B cell (primary cell): Measurements from ENCODE around the gene NFYC. TPM values are rescaled to one million over a fixed set of nuclear protein-coding genes. Genes with fewer than 3 reads are reported as not detected.

Source experiments
- ATAC-seq: fragments of 200-7000 bp; cut with Tn5 transposase; one replicate; pipeline ENCODE4 v1.10.0; 2021; ENCODE audit warnings: low read depth, mild to moderate bottlenecking, moderate number of reproducible peaks, moderate library complexity
- CTCF ChIA-PET: fragments of 350-600 bp; sonication (Branson Sonifier 250); formaldehyde crosslinking; loops from one replicate; lab custom pipeline; 2021; ENCODE audit warnings: antibody characterized with exemption, inconsistent platforms; lab: Charles Lee
- POLR2A ChIA-PET: fragments of 350-600 bp; sonication (Branson Sonifier 250); formaldehyde crosslinking; loops from one replicate; lab custom pipeline; 2021; ENCODE audit warnings: antibody characterized with exemption; lab: Charles Lee
- DNase-seq: peaks from one replicate; pipeline ENCODE4 v3.0.0; 2013
- H2AFZ ChIP-seq: 2 replicates; pipeline ENCODE4 v1.6.1; 2012; ENCODE audit warnings: mild to moderate bottlenecking, low read depth, low read length; ENCODE audit not compliant: insufficient read depth, poor library complexity, severe bottlenecking
- H3K27ac ChIP-seq, 2 donors: 1 replicate in 1 of 2; 2 replicates in 1 of 2; pipeline ENCODE4 v1.5.1; 2012 to 2013; ENCODE audit warnings: low read length in 2 of 2, mild to moderate bottlenecking in 2 of 2, moderate library complexity in 1 of 2
- H3K27me3 ChIP-seq, 4 experiments: fragments of 200-600 bp in 1 of 4; sonication (generic) in 1 of 4; replicated peaks in 1 of 4; 1 replicate in 2 of 4; 2 replicates in 2 of 4; pipeline versions ENCODE4 v1.6.1 to v1.7.0; 2013 to 2016; ENCODE audit warnings: low read length in 3 of 4, mild to moderate bottlenecking in 2 of 4, mixed read lengths in 1 of 4, moderate library complexity in 1 of 4; ENCODE audit not compliant: insufficient read depth in 4 of 4, control insufficient read depth in 3 of 4; ENCODE audit errors: control extremely low read depth in 1 of 4
- H3K36me3 ChIP-seq, 2 experiments: replicated peaks in 1 of 2; 1 replicate in 1 of 2; 2 replicates in 1 of 2; pipeline versions ENCODE4 v1.6.1 to v1.7.1; 2013; ENCODE audit warnings: low read length in 1 of 2; ENCODE audit not compliant: insufficient read depth in 2 of 2, control insufficient read depth in 1 of 2; ENCODE audit errors: control extremely low read depth in 1 of 2, extremely low read depth in 1 of 2
- H3K4me1 ChIP-seq, 2 donors: fragments of 200-600 bp in 1 of 2; sonication (generic) in 1 of 2; 1 replicate in 1 of 2; 2 replicates in 1 of 2; pipeline versions ENCODE4 v1.5.1 to v1.6.1; 2013 to 2017; ENCODE audit warnings: low read length in 2 of 2; ENCODE audit not compliant: control insufficient read depth in 2 of 2, insufficient read depth in 2 of 2
- H3K4me2 ChIP-seq: replicated peaks from 2 replicates; pipeline ENCODE3; 2012; ENCODE audit warnings: mild to moderate bottlenecking, low read depth, low read length; ENCODE audit not compliant: poor library complexity, severe bottlenecking
- H3K4me3 ChIP-seq, 5 experiments: fragments of 200-600 bp in 1 of 5; sonication (generic) in 1 of 5; 1 replicate in 3 of 5; 2 replicates in 2 of 5; pipeline versions ENCODE4 v1.5.1 to v1.7.0; 2011 to 2016; ENCODE audit warnings: low read length in 4 of 5, mild to moderate bottlenecking in 4 of 5, low read depth in 2 of 5, control low read depth in 1 of 5, moderate library complexity in 1 of 5; ENCODE audit not compliant: insufficient read depth in 1 of 5; ENCODE audit errors: control extremely low read depth in 1 of 5, extremely low read depth in 1 of 5
- H3K79me2 ChIP-seq: fragments of 200-600 bp; sonication (generic); one replicate; pipeline ENCODE4 v1.6.0; 2016; ENCODE audit warnings: low read length; ENCODE audit not compliant: control insufficient read depth, insufficient read depth
- H3K9ac ChIP-seq: fragments of 200-600 bp; sonication (generic); 2 replicates; pipeline ENCODE4 v1.6.1; 2017; ENCODE audit warnings: mild to moderate bottlenecking, low read length, moderate library complexity
- H3K9me3 ChIP-seq, 3 donors: one replicate each; pipeline versions ENCODE4 v1.6.1 to v1.7.1; 2013; ENCODE audit warnings: low read length in 2 of 3; ENCODE audit not compliant: control insufficient read depth in 2 of 3, insufficient read depth in 1 of 3; ENCODE audit errors: control extremely low read depth in 1 of 3
- H4K20me1 ChIP-seq: 2 replicates; pipeline ENCODE4 v1.6.0; 2012; ENCODE audit warnings: mild to moderate bottlenecking, low read length; ENCODE audit not compliant: insufficient read depth, control insufficient read depth, poor library complexity, severe bottlenecking
- H3K27ac Mint-ChIP-seq: one replicate; pipeline ENCODE4 v1.8.0; 2021; ENCODE audit warnings: mixed read lengths
- H3K27me3 Mint-ChIP-seq: one replicate; pipeline ENCODE4 v1.8.0; 2021; ENCODE audit warnings: mixed read lengths
- H3K4me1 Mint-ChIP-seq: one replicate; pipeline ENCODE4 v1.8.0; 2021; ENCODE audit warnings: mixed read lengths
- H3K4me3 Mint-ChIP-seq: one replicate; pipeline ENCODE4 v1.8.0; 2021; ENCODE audit warnings: mixed read lengths
- H3K9me3 Mint-ChIP-seq: one replicate; pipeline ENCODE4 v1.8.0; 2022; ENCODE audit warnings: mixed read lengths; ENCODE audit not compliant: insufficient read depth
- EZH2 ChIP-seq: IDR thresholded peaks from 2 replicates; pipeline ENCODE4 v1.6.1; 2012; ENCODE audit warnings: borderline replicate concordance, low read depth, mild to moderate bottlenecking, moderate library complexity, low read length; ENCODE audit not compliant: insufficient read depth, poor library complexity, severe bottlenecking
- WGBS: methylation state at CpG from one replicate; pipeline ENCODE4 v1.1.5; 2013; ENCODE audit warnings: missing lambda C conversion rate; ENCODE audit not compliant: insufficient coverage; 5-methylcytosine and 5-hydroxymethylcytosine counted together
- intact Hi-C: fragments of 100-400 bp; cut with micrococcal nuclease; formaldehyde crosslinking; loops from one replicate; pipeline ENCODE4 v1.10.0; 2022
- polyA plus RNA-seq: library from polyadenylated mRNA; depleted of rRNA; stranded (reverse); fragments of >200 nt; gene quantifications from 2 replicates; pipeline ENCODE4 v1.2.3, GENCODE V29; 2012
- total RNA-seq, 2 donors: library from RNA; stranded (reverse); fragments of 120-200 nt in 1 of 2; gene quantifications; 1 replicate in 1 of 2; 2 replicates in 1 of 2; pipeline versions ENCODE4 v1.2.3 to v1.2.4, GENCODE V29; 2013 to 2022
- TF ChIP-seq, protein P1 (sequence below): fragments of 200-600 bp; IDR thresholded peaks from one replicate; pipeline ENCODE4 v1.8.0; 2022; ENCODE audit warnings: antibody characterized with exemption, mild to moderate bottlenecking

NFYC gene
- total and polyA plus RNA-seq, 2 donors (not counting 1 experiment from before 2014, with no cell fraction given), result 88.7 to 123 TPM

DNA sequence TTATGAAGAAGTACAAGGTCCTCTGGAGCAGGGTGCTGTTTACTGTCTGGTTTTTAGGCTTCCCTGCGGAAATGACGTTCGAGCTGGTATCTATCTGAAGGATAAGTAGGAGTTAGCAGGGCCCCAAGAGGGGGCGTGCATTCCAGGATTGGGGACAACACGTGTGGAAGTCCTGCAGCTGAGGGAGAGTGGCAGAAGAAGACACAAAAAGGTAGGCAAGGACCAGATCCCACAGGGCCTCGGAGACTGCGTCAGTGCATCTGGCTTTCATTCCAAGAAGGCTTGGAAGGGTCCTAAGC is 31.9 kb upstream of the NFYC start:
- Histone ChIP-seq H3K9me3 (no peaks in the 10 kb centered on the region), H2AFZ (no peak overlapping the region), H3K27me3 (no peaks in the 10 kb centered on the region), H3K27ac (no peak overlapping the region), H3K4me1 (peaks cover 0 to 2% of the 10 kb centered on the region in 2 donors), H3K36me3 (no peaks in the 10 kb centered on the region), H3K4me2 (no peak overlapping the region), H3K9ac (no peak overlapping the region), H3K79me2 (no peaks in the 10 kb centered on the region), H3K4me3 (no peak overlapping the region), H4K20me1 (no peaks in the 10 kb centered on the region)
- no peaks in the 10 kb centered on the region for H3K9me3 Mint-ChIP-seq
- intact Hi-C loops, result no loop called here
- TF ChIP-seq, protein P1, sequence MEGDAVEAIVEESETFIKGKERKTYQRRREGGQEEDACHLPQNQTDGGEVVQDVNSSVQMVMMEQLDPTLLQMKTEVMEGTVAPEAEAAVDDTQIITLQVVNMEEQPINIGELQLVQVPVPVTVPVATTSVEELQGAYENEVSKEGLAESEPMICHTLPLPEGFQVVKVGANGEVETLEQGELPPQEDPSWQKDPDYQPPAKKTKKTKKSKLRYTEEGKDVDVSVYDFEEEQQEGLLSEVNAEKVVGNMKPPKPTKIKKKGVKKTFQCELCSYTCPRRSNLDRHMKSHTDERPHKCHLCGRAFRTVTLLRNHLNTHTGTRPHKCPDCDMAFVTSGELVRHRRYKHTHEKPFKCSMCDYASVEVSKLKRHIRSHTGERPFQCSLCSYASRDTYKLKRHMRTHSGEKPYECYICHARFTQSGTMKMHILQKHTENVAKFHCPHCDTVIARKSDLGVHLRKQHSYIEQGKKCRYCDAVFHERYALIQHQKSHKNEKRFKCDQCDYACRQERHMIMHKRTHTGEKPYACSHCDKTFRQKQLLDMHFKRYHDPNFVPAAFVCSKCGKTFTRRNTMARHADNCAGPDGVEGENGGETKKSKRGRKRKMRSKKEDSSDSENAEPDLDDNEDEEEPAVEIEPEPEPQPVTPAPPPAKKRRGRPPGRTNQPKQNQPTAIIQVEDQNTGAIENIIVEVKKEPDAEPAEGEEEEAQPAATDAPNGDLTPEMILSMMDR, result no peak
- TF ChIP-seq EZH2, result no peak
- peaks cover 3% of the 10 kb centered on the region for H3K27me3 Mint-ChIP-seq
- ChIA-PET POLR2A (no interaction called here), CTCF (interaction anchor here (1.8 kb wide), 1 partner anchor 10 kb away, joined by 7 read pairs; no protein-coding TSS in a partner anchor)
- H3K4me3 Mint-ChIP-seq, result no peak overlapping the region
- DNase-seq (no peak), ATAC-seq (no peak)
- H3K27ac Mint-ChIP-seq, result no peak overlapping the region
- 85% methylated on average over 7 of the region's 7 CpGs for WGBS
- H3K4me1 Mint-ChIP-seq, result peaks cover 13% of the 10 kb centered on the region

DNA sequence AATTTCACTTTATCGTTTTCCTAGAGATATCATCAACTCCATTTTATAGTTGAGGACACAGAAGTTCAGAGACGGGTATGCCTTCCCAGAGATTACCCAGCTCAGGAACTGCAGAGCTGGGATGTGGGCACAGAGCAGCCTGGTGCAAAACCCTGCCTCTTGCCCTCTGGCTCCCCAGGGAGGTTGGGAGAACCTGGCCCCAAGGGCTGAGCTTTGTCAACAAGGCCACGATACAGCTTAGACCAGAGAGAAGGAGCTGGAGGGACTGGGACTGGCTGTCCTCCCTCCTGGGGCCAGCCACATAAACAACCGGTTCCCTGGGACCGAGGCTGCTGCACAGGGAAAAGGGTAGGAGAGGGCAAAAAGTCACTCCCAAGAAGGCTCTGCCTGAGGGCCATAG is 29.8 kb upstream of the NFYC start:
- no peak for DNase-seq
- Histone ChIP-seq H3K4me3 (no peak overlapping the region), H3K4me2 (no peak overlapping the region), H2AFZ (no peak overlapping the region), H3K36me3 (no peaks in the 10 kb centered on the region), H3K9me3 (no peaks in the 10 kb centered on the region), H3K27me3 (no peaks in the 10 kb centered on the region), H3K79me2 (no peaks in the 10 kb centered on the region), H3K9ac (no peak overlapping the region), H3K27ac (no peak overlapping the region), H4K20me1 (no peaks in the 10 kb centered on the region), H3K4me1 (peaks cover 9 to 18% of the 10 kb centered on the region in 2 donors)
- ChIA-PET CTCF (no interaction called here), POLR2A (no interaction called here)
- no peak overlapping the region for H3K27ac Mint-ChIP-seq
- TF ChIP-seq EZH2, result no peak
- TF ChIP-seq, protein P1, result no peak
- no peak for ATAC-seq
- intact Hi-C loops, result no loop called here
- H3K4me1 Mint-ChIP-seq, result peaks cover 18% of the 10 kb centered on the region
- no peaks in the 10 kb centered on the region for H3K9me3 Mint-ChIP-seq
- WGBS, result 60% methylated on average over 4 of the region's 5 CpGs
- H3K4me3 Mint-ChIP-seq, result no peak overlapping the region
- H3K27me3 Mint-ChIP-seq, result no peaks in the 10 kb centered on the region
